Stimulated activated CD8-positive, alpha-beta memory T cell treated with anti-CD3 and anti-CD28 coated beads, Interleukin-15, amount 100 ng/mL, for 24 hours (primary cell): ENCODE results near the gene VIPR2.
"Not testable (repeated sequence)": the region's sequence is repeated elsewhere in the genome, so short reads cannot be mapped to it uniquely, and the experiment has no call there.

Experiments
- DNase-seq: peaks from one replicate; pipeline ENCODE4 v3.0.0-alpha.2; 2020; ENCODE audit warnings: low read depth

The VIPR2 gene

GRCh38 chr7:159103382-159104187, 41.1 kb downstream of the VIPR2 start:
- no peak for DNase-seq

- DNase-seq = no peak
Observed at GRCh38 chr7:159102681-159103381, 41.8 kb downstream of the VIPR2 start.

GRCh38 chr7:159101661-159102091, 43.0 kb downstream of the VIPR2 start:
- DNase-seq = not testable (repeated sequence)

GRCh38 chr7:159101083-159101395, 43.6 kb downstream of the VIPR2 start:
- DNase-seq = not testable (repeated sequence)

GRCh38 chr7:159100281-159101082, 44.2 kb downstream of the VIPR2 start:
- DNase-seq = not testable (repeated sequence)

GRCh38 chr7:159099711-159100231, 44.9 kb downstream of the VIPR2 start:
- DNase-seq = no peak

GRCh38 chr7:159098811-159099655, 45.6 kb downstream of the VIPR2 start:
- DNase-seq = no peak

GRCh38 chr7:159098424-159098786, 46.3 kb downstream of the VIPR2 start:
- DNase-seq = no peak

- DNase-seq = no peak
Observed at GRCh38 chr7:159097661-159098423, 46.8 kb downstream of the VIPR2 start.

- DNase-seq = no peak
Observed at GRCh38 chr7:159096736-159097581, 47.7 kb downstream of the VIPR2 start.

GRCh38 chr7:159095979-159096411, 48.7 kb downstream of the VIPR2 start:
- no peak for DNase-seq

GRCh38 chr7:159094919-159095915, 49.5 kb downstream of the VIPR2 start:
- DNase-seq = no peak

GRCh38 chr7:159094023-159094740, 50.5 kb downstream of the VIPR2 start:
- DNase-seq = no peak

- DNase-seq = no peak
Observed at GRCh38 chr7:159093351-159093971, 51.2 kb downstream of the VIPR2 start.

- no peak for DNase-seq
Observed at GRCh38 chr7:159092701-159093121, 52.0 kb downstream of the VIPR2 start.

- no peak for DNase-seq
Observed at GRCh38 chr7:159091480-159092475, 52.9 kb downstream of the VIPR2 start.
